Kidney (tissue), 14 donors: Measurements from ENCODE around the gene ACBD6. TPM values are rescaled to one million over a fixed set of nuclear protein-coding genes. Genes with fewer than 3 reads are reported as not detected.

ENCODE experiments used
- DNase-seq, 5 donors: peaks; one replicate each; pipeline ENCODE4 v3.0.0-alpha.2; 2013 to 2020
- FAIRE-seq: peaks from 2 replicates; lab custom pipeline; 2012; peaks lifted over from hg19 to GRCh38; lab: Jason Lieb, UNC
- H3K27ac ChIP-seq, 2 donors: one replicate each; pipeline ENCODE4 v1.7.0; 2013; ENCODE audit warnings: low read depth in 2 of 2, low read length in 2 of 2, inconsistent platforms in 1 of 2
- H3K27me3 ChIP-seq: one replicate; pipeline ENCODE4 v1.7.1; 2013; ENCODE audit warnings: low read length, inconsistent platforms; ENCODE audit not compliant: control insufficient read depth, insufficient read depth
- H3K36me3 ChIP-seq, 3 donors: one replicate each; pipeline versions ENCODE4 v1.7.0 to v1.7.1; 2013; ENCODE audit warnings: low read length in 3 of 3, control low read depth in 1 of 3, inconsistent platforms in 1 of 3; ENCODE audit not compliant: insufficient read depth in 3 of 3, control insufficient read depth in 2 of 3
- H3K4me1 ChIP-seq, 3 donors: one replicate each; pipeline versions ENCODE4 v1.7.0 to v1.7.1; 2013; ENCODE audit warnings: low read length in 3 of 3, inconsistent platforms in 1 of 3, low read depth in 1 of 3; ENCODE audit not compliant: control insufficient read depth in 2 of 3, insufficient read depth in 2 of 3
- H3K4me3 ChIP-seq, 3 donors: one replicate each; pipeline versions ENCODE4 v1.7.0 to v1.8.1; 2013; ENCODE audit warnings: low read length in 3 of 3, control low read depth in 1 of 3, inconsistent platforms in 1 of 3
- H3K9ac ChIP-seq, 3 donors: one replicate each; pipeline versions ENCODE4 v1.7.0 to v1.7.1; 2013; ENCODE audit warnings: low read length in 3 of 3, control low read depth in 1 of 3, inconsistent platforms in 1 of 3
- H3K9me3 ChIP-seq, 3 donors: one replicate each; pipeline versions ENCODE4 v1.7.0 to v1.7.1; 2013; ENCODE audit warnings: low read length in 3 of 3, control low read depth in 1 of 3, inconsistent platforms in 1 of 3; ENCODE audit not compliant: control insufficient read depth in 2 of 3, insufficient read depth in 1 of 3
- CTCF ChIP-seq: IDR thresholded peaks from 3 replicates; pipeline ENCODE4 v1.5.1; 2012; ENCODE audit warnings: mild to moderate bottlenecking, moderate library complexity, borderline replicate concordance; ENCODE audit not compliant: insufficient read depth; ENCODE audit errors: extremely low read depth
- intact Hi-C: fragments of 100-400 bp; cut with DNase I; formaldehyde crosslinking; loops from one replicate; pipeline ENCODE4 v1.11.1; 2022
- polyA plus RNA-seq: library from polyadenylated mRNA; stranded (reverse); fragments of 350-450 nt; fragmentation: Illumina TruSeq; extraction: RNeasy Lipid Tissue Mini Kit (QIAGEN cat#74804); gene quantifications from one replicate; pipeline ENCODE4 v1.2.3, GENCODE V29; 2014; ENCODE audit warnings: low read depth, low replicate concordance; ENCODE audit not compliant: insufficient read depth
- total RNA-seq: library from RNA; stranded (reverse); fragmentation: NEBNext Ultra II Directional; extraction: Animal tissue kit (Norgen Biotek cat#: 25700); gene quantifications from one replicate; pipeline ENCODE4 v1.2.1, GENCODE V29; 2021
- donor health status: control.
- donor health status: control.
- donor health status: control.
- donor health status: control.
- donor health status: control.
- donor health status: DM: yes; HTN: yes; CAD: no.
- donor health status: Normal renal cell carcinoma (clear cell type).

The ACBD6 gene
- total and polyA plus RNA-seq, 2 donors from 2014 or later, result 30.9 to 36.4 TPM

- H3K36me3 ChIP-seq, result no peaks in the 10 kb centered on the region
- intact Hi-C loops, result no loop called here
- FAIRE-seq (no peak), DNase-seq (no peak)
- H3K27ac ChIP-seq, result no peak overlapping the region
- H3K4me3 ChIP-seq, result no peak overlapping the region
- TF ChIP-seq CTCF, result no peak
- H3K9me3 ChIP-seq, result no peaks in the 10 kb centered on the region
- no peaks in the 10 kb centered on the region for H3K27me3 ChIP-seq
- H3K9ac ChIP-seq, result no peak overlapping the region
- peaks cover 0 to 5% (median 4%) of the 10 kb centered on the region in 3 donors for H3K4me1 ChIP-seq
Observed at GRCh38 chr1:180544050-180544449, 41.7 kb upstream of the ACBD6 start.

GRCh38 chr1:180542838-180543145 is 40.4 kb upstream of the ACBD6 start:
- DNase-seq, result no peak
- no peak overlapping the region for H3K9ac ChIP-seq
- no peaks in the 10 kb centered on the region for H3K36me3 ChIP-seq
- no peaks in the 10 kb centered on the region for H3K9me3 ChIP-seq
- no peaks in the 10 kb centered on the region for H3K27me3 ChIP-seq
- H3K4me1 ChIP-seq, result peaks cover 0 to 5% (median 4%) of the 10 kb centered on the region in 3 donors
- H3K4me3 ChIP-seq, result no peak overlapping the region
- no peak for TF ChIP-seq CTCF
- no peak for FAIRE-seq
- no peak overlapping the region for H3K27ac ChIP-seq
- intact Hi-C loops, result no loop called here

GRCh38 chr1:180542113-180542837 is 39.9 kb upstream of the ACBD6 start:
- peak in 1 of 5 donors; percentile 36 for DNase-seq
- no peaks in the 10 kb centered on the region for H3K27me3 ChIP-seq
- no peaks in the 10 kb centered on the region for H3K36me3 ChIP-seq
- H3K9ac ChIP-seq, result no peak overlapping the region
- intact Hi-C loops, result no loop called here
- TF ChIP-seq CTCF, result no peak
- no peak overlapping the region for H3K27ac ChIP-seq
- H3K4me1 ChIP-seq, result peaks cover 0 to 5% (median 4%) of the 10 kb centered on the region in 3 donors
- no peaks in the 10 kb centered on the region for H3K9me3 ChIP-seq
- FAIRE-seq, result no peak
- H3K4me3 ChIP-seq, result no peak overlapping the region
